Mesendoderm (in vitro differentiated cells): ENCODE measurements around the gene SUPV3L1.
"Not testable (repeated sequence)": the region's sequence is repeated elsewhere in the genome, so short reads cannot be mapped to it uniquely, and the experiment has no call there.

Source experiments
- DNase-seq: peaks from one replicate; pipeline ENCODE4 v3.0.0; 2013
- H2AK5ac ChIP-seq: 2 replicates; pipeline ENCODE4 v1.6.1; 2013; ENCODE audit warnings: low read length, inconsistent platforms
- H2BK120ac ChIP-seq: 2 replicates; pipeline ENCODE4 v1.6.1; 2013; ENCODE audit warnings: low read depth, mild to moderate bottlenecking, low read length, moderate library complexity, mixed read lengths
- H2BK15ac ChIP-seq: replicated peaks from 2 replicates; pipeline ENCODE4 v1.6.1; 2013; ENCODE audit warnings: low read depth, mild to moderate bottlenecking, moderate library complexity
- H2BK5ac ChIP-seq: 2 replicates; pipeline ENCODE4 v1.6.1; 2013; ENCODE audit warnings: low read length, inconsistent platforms
- H3K18ac ChIP-seq: 2 replicates; pipeline ENCODE4 v1.6.1; 2013; ENCODE audit warnings: mild to moderate bottlenecking, low read length, mixed read lengths
- H3K23ac ChIP-seq: one replicate; pipeline ENCODE4 v1.6.1; 2013; ENCODE audit warnings: low read length
- H3K27ac ChIP-seq: 2 replicates; pipeline ENCODE4 v1.5.1; 2013; ENCODE audit warnings: low read depth, mild to moderate bottlenecking, inconsistent platforms, low read length, moderate library complexity
- H3K27me3 ChIP-seq: 2 replicates; pipeline ENCODE4 v1.6.1; 2013; ENCODE audit warnings: low read length, control low read depth, mild to moderate bottlenecking, inconsistent platforms; ENCODE audit not compliant: insufficient read depth, poor library complexity
- H3K36me3 ChIP-seq: 2 replicates; pipeline ENCODE4 v1.6.1; 2013; ENCODE audit warnings: low read length, inconsistent platforms; ENCODE audit not compliant: control insufficient read depth, insufficient read depth
- H3K4ac ChIP-seq: one replicate; pipeline ENCODE4 v1.6.1; 2013; ENCODE audit warnings: low read depth, mild to moderate bottlenecking, low read length, moderate library complexity
- H3K4me1 ChIP-seq: 2 replicates; pipeline ENCODE4 v1.6.1; 2013; ENCODE audit warnings: low read depth, low read length, inconsistent platforms; ENCODE audit not compliant: control insufficient read depth
- H3K4me2 ChIP-seq: 2 replicates; pipeline ENCODE4 v1.6.1; 2013; ENCODE audit warnings: low read length
- H3K4me3 ChIP-seq: 2 replicates; pipeline ENCODE4 v1.5.1; 2013; ENCODE audit warnings: mild to moderate bottlenecking, low read length
- H3K56ac ChIP-seq: one replicate; pipeline ENCODE4 v1.6.1; 2013; ENCODE audit warnings: low read length
- H3K79me1 ChIP-seq: 2 replicates; pipeline ENCODE4 v1.6.1; 2013; ENCODE audit warnings: low read length, inconsistent platforms
- H3K79me2 ChIP-seq: 2 replicates; pipeline ENCODE4 v1.6.1; 2013; ENCODE audit warnings: mild to moderate bottlenecking, low read length; ENCODE audit not compliant: control insufficient read depth, insufficient read depth
- H3K9ac ChIP-seq: 2 replicates; pipeline ENCODE4 v1.6.1; 2013; ENCODE audit warnings: low read length, inconsistent platforms
- H4K5ac ChIP-seq: one replicate; pipeline ENCODE4 v1.6.1; 2013; ENCODE audit warnings: low read length
- H4K8ac ChIP-seq: one replicate; pipeline ENCODE4 v1.6.1; 2013; ENCODE audit warnings: low read depth, mild to moderate bottlenecking, control low read depth, low read length, moderate library complexity
- WGBS: extraction: QIAGEN DNeasy Blood & Tissue Kit; methylation state at CpG from one replicate; pipeline ENCODE4 v1.1.7; 2013; ENCODE audit warnings: low lambda C conversion rate, missing lambda C conversion rate; ENCODE audit not compliant: insufficient coverage; ENCODE audit errors: extremely low coverage; 5-methylcytosine and 5-hydroxymethylcytosine counted together

Gene SUPV3L1

DNA sequence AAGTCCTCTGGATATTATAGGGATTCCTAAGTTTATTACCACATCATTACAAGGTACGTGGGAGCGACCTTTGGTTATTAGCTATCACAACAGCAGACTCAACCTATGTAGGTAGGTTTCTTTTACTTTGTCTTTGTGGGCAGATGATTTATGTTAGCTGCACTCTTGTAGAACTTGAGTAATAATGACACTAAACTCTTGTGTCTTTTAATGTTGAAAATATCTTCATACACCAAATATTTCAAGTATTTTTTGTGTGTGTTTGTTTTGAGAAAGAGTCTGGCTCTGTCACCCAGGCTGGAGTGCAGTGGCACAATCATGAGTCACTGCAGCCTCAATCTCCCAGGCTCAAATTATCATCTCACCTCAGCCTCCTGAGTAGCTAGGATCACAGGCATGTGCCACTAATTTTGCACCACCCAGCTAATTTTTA, 19.2 kb upstream of the SUPV3L1 start:
- H3K36me3 ChIP-seq = peaks cover 2% of the 10 kb centered on the region

DNA sequence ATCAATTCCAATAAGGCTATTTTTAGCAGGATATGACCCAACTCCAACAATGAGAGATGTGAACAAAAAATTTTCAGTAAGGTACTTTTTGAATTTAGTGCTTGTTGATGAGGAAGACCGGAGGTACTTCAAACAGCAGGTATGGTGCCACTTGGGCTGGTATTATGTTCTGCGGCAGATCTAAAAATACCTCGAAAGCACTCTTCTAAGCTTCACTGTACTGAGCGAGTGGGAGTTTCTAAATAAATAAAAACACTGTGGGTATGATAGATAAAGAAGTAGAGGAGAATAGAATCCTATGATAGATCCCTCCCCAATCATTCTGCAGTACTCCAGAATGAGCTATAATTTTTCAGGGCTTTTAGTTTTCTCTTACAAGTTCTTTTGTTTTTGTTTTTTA, 11.5 kb upstream of the SUPV3L1 start:
- no peaks in the 10 kb centered on the region for H3K4me1 ChIP-seq
- no peak overlapping the region for H4K8ac ChIP-seq
- no peak overlapping the region for H3K56ac ChIP-seq
- no peak overlapping the region for H3K23ac ChIP-seq
- no peaks in the 10 kb centered on the region for H3K27me3 ChIP-seq
- H3K4me3 ChIP-seq = no peak overlapping the region
- no peak overlapping the region for H2BK120ac ChIP-seq
- no peaks in the 10 kb centered on the region for H3K36me3 ChIP-seq
- DNase-seq = no peak
- whole genome bisulfite sequencing = no CpG with 5 or more reads among the region's 4 CpGs
- no peak overlapping the region for H3K4ac ChIP-seq
- no peak overlapping the region for H2AK5ac ChIP-seq
- H4K5ac ChIP-seq = no peak overlapping the region
- H3K79me2 ChIP-seq = no peaks in the 10 kb centered on the region
- H2BK15ac ChIP-seq = no peak overlapping the region
- no peak overlapping the region for H2BK5ac ChIP-seq
- H3K27ac ChIP-seq = no peak overlapping the region
- H3K18ac ChIP-seq = no peak overlapping the region
- no peaks in the 10 kb centered on the region for H3K79me1 ChIP-seq
- no peak overlapping the region for H3K9ac ChIP-seq
- H3K4me2 ChIP-seq = no peak overlapping the region

More for the DNA sequence above, 19.2 kb upstream of the SUPV3L1 start:
- Histone ChIP-seq H4K8ac (no peak overlapping the region), H3K4me2 (no peak overlapping the region), H3K27ac (no peak overlapping the region), H3K79me2 (no peaks in the 10 kb centered on the region), H2AK5ac (no peak overlapping the region), H2BK15ac (no peak overlapping the region), H3K4ac (no peak overlapping the region), H3K79me1 (no peaks in the 10 kb centered on the region), H4K5ac (no peak overlapping the region), H3K18ac (no peak overlapping the region), H3K4me1 (no peaks in the 10 kb centered on the region), H3K56ac (no peak overlapping the region), H3K23ac (no peak overlapping the region), H3K27me3 (no peaks in the 10 kb centered on the region), H2BK120ac (no peak overlapping the region), H2BK5ac (no peak overlapping the region), H3K9ac (no peak overlapping the region), H3K4me3 (no peak overlapping the region)
- no peak for DNase-seq
- WGBS = no CpG with 5 or more reads among the region's 2 CpGs

DNA sequence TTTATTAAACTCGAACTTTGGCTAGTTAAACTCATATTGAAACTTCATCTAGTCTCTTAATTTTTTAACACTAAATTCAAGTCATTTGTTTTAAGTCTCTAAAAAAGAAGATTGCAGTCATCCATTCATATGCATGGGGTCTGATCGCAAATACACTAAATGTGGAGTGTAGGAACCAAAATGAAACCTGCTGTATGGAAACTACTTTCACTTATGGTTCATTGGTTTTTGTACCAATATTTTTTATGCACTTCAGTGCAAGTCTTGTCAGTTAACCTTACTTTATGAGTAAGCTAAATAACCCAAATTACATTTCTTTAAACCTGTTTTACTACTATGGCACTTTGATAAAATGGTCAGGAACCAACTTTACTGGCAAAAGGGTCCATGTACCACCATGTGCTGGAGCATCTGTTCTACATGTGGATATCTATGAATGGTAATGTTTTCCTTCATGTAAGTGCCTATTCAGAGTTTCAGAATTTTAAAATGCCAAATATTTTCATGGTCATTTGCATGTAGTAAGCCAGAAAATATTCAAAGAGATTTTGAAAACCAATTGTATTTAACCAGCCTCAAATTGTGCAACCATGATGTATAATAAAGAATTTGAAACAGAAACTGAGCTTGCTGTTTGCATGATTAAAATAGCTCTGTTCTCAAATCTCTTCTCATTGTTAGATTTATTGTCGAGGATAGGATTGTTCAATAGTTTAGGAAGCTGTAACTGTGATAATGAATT, 7.6 kb upstream of the SUPV3L1 start:
- Histone ChIP-seq H3K79me1 (no peaks in the 10 kb centered on the region), H3K27ac (no peak overlapping the region), H3K4me3 (no peak overlapping the region), H3K4me1 (no peaks in the 10 kb centered on the region), H2BK120ac (no peak overlapping the region), H3K23ac (no peak overlapping the region), H2BK15ac (no peak overlapping the region), H2AK5ac (no peak overlapping the region), H3K56ac (no peak overlapping the region), H3K4ac (no peak overlapping the region), H4K5ac (no peak overlapping the region), H3K79me2 (no peaks in the 10 kb centered on the region), H3K9ac (no peak overlapping the region), H3K18ac (no peak overlapping the region), H3K36me3 (no peaks in the 10 kb centered on the region), H4K8ac (no peak overlapping the region), H3K4me2 (no peak overlapping the region), H3K27me3 (no peaks in the 10 kb centered on the region), H2BK5ac (no peak overlapping the region)
- no CpG with 5 or more reads among the region's 3 CpGs for WGBS
- no peak for DNase-seq

DNA sequence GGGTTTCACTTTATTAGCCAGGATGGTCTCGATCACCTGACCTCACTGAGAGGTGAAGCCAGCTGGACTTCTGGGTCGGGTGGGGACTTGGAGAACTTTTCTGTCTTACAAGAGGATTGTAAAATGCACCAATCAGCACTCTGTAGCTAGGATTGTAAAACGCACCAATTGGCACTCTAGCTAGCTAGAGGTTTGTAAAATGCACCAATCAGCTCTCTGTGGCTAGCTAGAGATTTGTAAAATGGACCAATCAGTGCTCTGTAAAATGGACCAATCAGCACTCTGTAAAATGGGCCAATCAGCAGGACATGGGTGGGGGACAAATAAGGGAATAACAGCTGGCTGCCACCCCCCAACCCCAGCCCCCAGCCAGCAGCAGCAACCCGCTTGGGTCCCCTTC, 4.7 kb upstream of the SUPV3L1 start:
- not testable (repeated sequence) for H3K4me3 ChIP-seq, H3K4me1 ChIP-seq, H3K27ac ChIP-seq, H3K27me3 ChIP-seq, H3K9ac ChIP-seq, H3K4me2 ChIP-seq, H2BK120ac ChIP-seq, H3K56ac ChIP-seq, H2BK15ac ChIP-seq, H4K5ac ChIP-seq, H3K23ac ChIP-seq, H3K79me1 ChIP-seq, H3K36me3 ChIP-seq, H3K18ac ChIP-seq, H2BK5ac ChIP-seq, H3K4ac ChIP-seq, H3K79me2 ChIP-seq, H2AK5ac ChIP-seq, DNase-seq, H4K8ac ChIP-seq
- no CpG with 5 or more reads among the region's 4 CpGs for WGBS

DNA sequence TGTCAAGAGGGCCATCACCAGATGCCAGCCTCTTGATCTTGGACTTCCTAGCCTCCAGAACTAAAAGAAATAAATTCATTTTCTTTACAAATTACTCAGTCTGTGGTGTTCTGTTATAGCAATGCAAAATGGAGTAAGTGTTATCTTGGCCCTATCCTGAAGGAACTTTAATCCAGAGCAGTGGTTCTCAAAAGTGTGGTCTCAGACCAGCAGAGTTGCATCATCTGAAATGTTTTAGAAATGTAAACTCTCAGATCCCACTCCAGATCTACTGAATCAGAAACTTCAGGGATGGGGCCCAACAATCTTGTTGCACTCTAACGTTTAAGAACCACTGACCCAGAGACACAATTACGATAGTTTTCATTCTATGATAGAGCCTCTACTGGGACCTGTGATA, 3.2 kb upstream of the SUPV3L1 start:
- Histone ChIP-seq H3K27me3 (no peaks in the 10 kb centered on the region), H3K4ac (no peak overlapping the region), H2BK15ac (no peak overlapping the region), H4K8ac (no peak overlapping the region), H3K27ac (no peak overlapping the region), H3K23ac (no peak overlapping the region), H4K5ac (no peak overlapping the region), H2BK5ac (no peak overlapping the region), H3K4me3 (no peak overlapping the region), H3K79me2 (peaks cover 14% of the 10 kb centered on the region), H2BK120ac (no peak overlapping the region), H2AK5ac (no peak overlapping the region), H3K4me1 (peaks cover 5% of the 10 kb centered on the region), H3K56ac (no peak overlapping the region), H3K36me3 (no peaks in the 10 kb centered on the region), H3K9ac (no peak overlapping the region), H3K18ac (no peak overlapping the region), H3K4me2 (no peak overlapping the region), H3K79me1 (peaks cover 4% of the 10 kb centered on the region)
- no CpG with 5 or more reads among the region's 2 CpGs for WGBS
- DNase-seq = no peak
